HEK293 (cell line): ENCODE data around the gene LIPH.

Experiments used
- CTCF ChIA-PET: fragments of 350-600 bp; formaldehyde crosslinking; extraction: SDS; loops from one replicate; lab custom pipeline; 2021; ENCODE audit warnings: antibody characterized with exemption; lab: Yijun Ruan, JAX
- POLR2A ChIA-PET: fragments of 300-600 bp; formaldehyde crosslinking; extraction: SDS; loops from one replicate; lab custom pipeline; 2020; ENCODE audit warnings: antibody characterized with exemption, inconsistent platforms; lab: Yijun Ruan, JAX
- H3K27ac ChIP-seq: fragments of 200-500 bp; sonication (Bioruptor generic); 2 replicates; pipeline ENCODE4 v1.5.1; 2014; ENCODE audit warnings: low read depth, low read length, control low read depth, inconsistent platforms; ENCODE audit errors: extremely low read depth
- H3K36me3 ChIP-seq, 2 experiments: fragments of 200-500 bp in 1 of 2; sonication (Bioruptor generic) in 1 of 2; 1 replicate in 1 of 2; 2 replicates in 1 of 2; pipeline ENCODE4 v1.5.1; 2014 to 2017; ENCODE audit warnings: inconsistent platforms in 2 of 2, low read length in 2 of 2; ENCODE audit not compliant: control insufficient read depth in 2 of 2, insufficient read depth in 1 of 2
- H3K4me1 ChIP-seq: fragments of 200-500 bp; sonication (Bioruptor generic); 2 replicates; pipeline ENCODE4 v1.5.1; 2014; ENCODE audit warnings: mild to moderate bottlenecking, low read length, inconsistent platforms; ENCODE audit not compliant: control insufficient read depth, insufficient read depth
- H3K4me3 ChIP-seq: 2 replicates; pipeline ENCODE4 v1.5.1; 2011; ENCODE audit warnings: low read depth, mild to moderate bottlenecking, control low read depth, low read length, moderate library complexity
- H3K9me3 ChIP-seq: fragments of 200-500 bp; sonication (Bioruptor generic); 2 replicates; pipeline ENCODE4 v1.5.1; 2014; ENCODE audit warnings: low read depth, low read length, inconsistent platforms; ENCODE audit not compliant: control insufficient read depth, insufficient read depth
- HIC1 ChIP-seq: fragments of 450-650 bp; formaldehyde crosslinking; IDR thresholded peaks from 2 replicates; pipeline ENCODE4 v1.5.1; 2016; ENCODE audit warnings: missing biosample characterization, missing genetic modification characterization
- PBX3 ChIP-seq: sonication (generic); formaldehyde crosslinking; IDR thresholded peaks from 2 replicates; pipeline ENCODE4 v1.8.1; 2022; ENCODE audit warnings: mild to moderate bottlenecking, moderate library complexity, missing genetic modification reagents
- SALL2 ChIP-seq: fragments of 450-650 bp; formaldehyde crosslinking; IDR thresholded peaks from 2 replicates; pipeline ENCODE4 v1.5.0; 2017; ENCODE audit warnings: missing biosample characterization, mild to moderate bottlenecking, missing genetic modification characterization, borderline replicate concordance
- SP3 ChIP-seq: fragments of 450-650 bp; formaldehyde crosslinking; IDR thresholded peaks from 2 replicates; pipeline ENCODE4 v1.5.1; 2016; ENCODE audit warnings: missing biosample characterization, missing genetic modification characterization
- ZBTB1 ChIP-seq: fragments of 450-650 bp; formaldehyde crosslinking; IDR thresholded peaks from 2 replicates; pipeline ENCODE4 v1.5.1; 2016; ENCODE audit warnings: missing biosample characterization, missing genetic modification characterization
- ZIC2 ChIP-seq: fragments of 450-650 bp; formaldehyde crosslinking; IDR thresholded peaks from 2 replicates; pipeline ENCODE4 v1.5.1; 2016; ENCODE audit warnings: missing biosample characterization, missing genetic modification characterization
- ZNF148 ChIP-seq: fragments of 450-650 bp; formaldehyde crosslinking; IDR thresholded peaks from 2 replicates; pipeline ENCODE4 v1.5.0; 2017; ENCODE audit warnings: missing biosample characterization, missing genetic modification characterization, borderline replicate concordance
- ZNF18 ChIP-seq: fragments of 450-650 bp; formaldehyde crosslinking; IDR thresholded peaks from 2 replicates; pipeline ENCODE4 v1.5.1; 2016; ENCODE audit warnings: missing biosample characterization, missing genetic modification characterization
- ZNF202 ChIP-seq: fragments of 450-650 bp; formaldehyde crosslinking; IDR thresholded peaks from 2 replicates; pipeline ENCODE4 v1.5.1; 2016; ENCODE audit warnings: missing biosample characterization, missing genetic modification characterization, borderline replicate concordance
- ZNF223 ChIP-seq: fragments of 450-650 bp; formaldehyde crosslinking; IDR thresholded peaks from 2 replicates; pipeline ENCODE4 v1.5.1; 2016; ENCODE audit warnings: missing biosample characterization, missing genetic modification characterization
- ZNF274 ChIP-seq, 2 experiments: fragments of 200-500 bp in 1 of 2; fragments of 450-650 bp in 1 of 2; sonication (Bioruptor generic) in 1 of 2; formaldehyde crosslinking in 1 of 2; IDR thresholded peaks; 2 replicates each; pipeline versions ENCODE4 v1.5.1 to v1.6.1; 2014 to 2016; ENCODE audit warnings: borderline replicate concordance in 1 of 2, inconsistent platforms in 1 of 2, low read length in 1 of 2, missing biosample characterization in 1 of 2, missing genetic modification characterization in 1 of 2
- ZNF280D ChIP-seq: fragments of 450-650 bp; formaldehyde crosslinking; IDR thresholded peaks from 2 replicates; pipeline ENCODE4 v1.5.1; 2016; ENCODE audit warnings: missing biosample characterization, missing genetic modification characterization
- ZNF302 ChIP-seq: fragments of 450-650 bp; formaldehyde crosslinking; IDR thresholded peaks from 2 replicates; pipeline ENCODE4 v1.5.1; 2016; ENCODE audit warnings: missing biosample characterization, missing genetic modification characterization, low read depth
- ZNF354C ChIP-seq: fragments of 450-650 bp; formaldehyde crosslinking; IDR thresholded peaks from 2 replicates; pipeline ENCODE4 v1.5.1; 2016; ENCODE audit warnings: missing biosample characterization, missing genetic modification characterization, low read depth, borderline replicate concordance
- ZNF366 ChIP-seq: fragments of 450-650 bp; formaldehyde crosslinking; conservative IDR thresholded peaks from 2 replicates; pipeline ENCODE4 v1.5.1; 2016; ENCODE audit warnings: missing biosample characterization, missing genetic modification characterization
- ZNF37A ChIP-seq: fragments of 450-650 bp; IDR thresholded peaks from 2 replicates; pipeline ENCODE4 v1.5.1; 2018; ENCODE audit warnings: missing biosample characterization, missing genetic modification characterization
- ZNF501 ChIP-seq: fragments of 450-650 bp; formaldehyde crosslinking; IDR thresholded peaks from 2 replicates; pipeline ENCODE4 v1.5.1; 2016; ENCODE audit warnings: missing biosample characterization, missing genetic modification characterization
- ZNF521 ChIP-seq: fragments of 450-650 bp; formaldehyde crosslinking; IDR thresholded peaks from 2 replicates; pipeline ENCODE4 v1.5.1; 2017; ENCODE audit warnings: missing biosample characterization, mild to moderate bottlenecking, missing genetic modification characterization
- ZNF555 ChIP-seq: fragments of 450-650 bp; formaldehyde crosslinking; conservative IDR thresholded peaks from 2 replicates; pipeline ENCODE4 v1.5.1; 2017; ENCODE audit warnings: missing biosample characterization, mild to moderate bottlenecking, missing genetic modification characterization, inconsistent platforms
- ZNF560 ChIP-seq: fragments of 450-650 bp; formaldehyde crosslinking; IDR thresholded peaks from 2 replicates; pipeline ENCODE4 v1.5.1; 2017; ENCODE audit warnings: missing biosample characterization, missing genetic modification characterization, borderline replicate concordance
- ZNF624 ChIP-seq: fragments of 450-650 bp; formaldehyde crosslinking; IDR thresholded peaks from 2 replicates; pipeline ENCODE4 v1.5.1; 2017; ENCODE audit warnings: missing biosample characterization, missing genetic modification characterization
- ZNF664 ChIP-seq: fragments of 450-650 bp; formaldehyde crosslinking; IDR thresholded peaks from 2 replicates; pipeline ENCODE4 v1.5.1; 2016; ENCODE audit warnings: missing biosample characterization, missing genetic modification characterization
- ZNF670 ChIP-seq: fragments of 450-650 bp; formaldehyde crosslinking; IDR thresholded peaks from 2 replicates; pipeline ENCODE4 v1.5.1; 2016; ENCODE audit warnings: missing biosample characterization, missing genetic modification characterization, low read depth
- ZNF76 ChIP-seq: fragments of 450-650 bp; formaldehyde crosslinking; IDR thresholded peaks from 2 replicates; pipeline ENCODE4; 2016; ENCODE audit warnings: low read depth, missing biosample characterization, missing genetic modification characterization, borderline replicate concordance
- ZNF843 ChIP-seq: fragments of 450-650 bp; formaldehyde crosslinking; IDR thresholded peaks from 2 replicates; pipeline ENCODE4 v1.5.1; 2016; ENCODE audit warnings: missing biosample characterization, missing genetic modification characterization

Gene LIPH

GRCh38 chr3:185549651-185550111, 2.7 kb downstream of the LIPH start:
- CTCF ChIA-PET = no interaction called here
- Histone ChIP-seq H3K4me1 (no peaks in the 10 kb centered on the region), H3K4me3 (no peak overlapping the region), H3K27ac (no peak overlapping the region), H3K9me3 (no peaks in the 10 kb centered on the region), H3K36me3 (no peaks in the 10 kb centered on the region)
- POLR2A ChIA-PET = no interaction called here
- no peak for TF ChIP-seq ZNF555 (tag by site-specific recombination)
- no peak for TF ChIP-seq ZBTB1
- no peak for TF ChIP-seq ZNF18
- TF ChIP-seq SALL2 (tag by site-specific recombination) = no peak
- TF ChIP-seq ZNF280D (tag by site-specific recombination) = 0 out of 2 replicates have a peak, but pooled peaks have one; percentile 44
- TF ChIP-seq ZNF148 = no peak

- CTCF ChIA-PET = no interaction called here
- Histone ChIP-seq H3K9me3 (no peaks in the 10 kb centered on the region), H3K27ac (no peak overlapping the region), H3K36me3 (no peaks in the 10 kb centered on the region), H3K4me1 (no peaks in the 10 kb centered on the region), H3K4me3 (no peak overlapping the region)
- POLR2A ChIA-PET = no interaction called here
- TF ChIP-seq ZNF202 (tag by site-specific recombination) = no peak
- peak; percentile 25; the same call in 1 of the 2 replicates for TF ChIP-seq ZNF664 (tag by site-specific recombination)
- no peak for TF ChIP-seq HIC1 (tag by site-specific recombination)
- TF ChIP-seq ZNF560 (tag by site-specific recombination) = no peak
- TF ChIP-seq ZNF366 = no peak
- TF ChIP-seq ZNF624 (tag by site-specific recombination) = no peak
- TF ChIP-seq ZNF843 (tag by site-specific recombination) = no peak
- TF ChIP-seq ZNF521 (tag by site-specific recombination) = no peak
- no peak for TF ChIP-seq ZNF501 (tag by site-specific recombination)
- no peak for TF ChIP-seq ZNF354C (tag by site-specific recombination)
- no peak for TF ChIP-seq ZNF274 (IDR thresholded peaks at IDR 0.05; ENCODE audit: low read length)
- no peak for TF ChIP-seq ZNF274 (tag by site-specific recombination; IDR thresholded peaks at IDR 0.05; ENCODE audit: borderline replicate concordance)
- no peak for TF ChIP-seq PBX3 (CRISPR knock-in tag)
- no peak for TF ChIP-seq ZNF670
- no peak for TF ChIP-seq ZNF76 (tag by site-specific recombination)
- TF ChIP-seq SP3 (tag by site-specific recombination) = no peak
- TF ChIP-seq ZIC2 (tag by site-specific recombination) = no peak
- no peak for TF ChIP-seq ZNF223 (tag by site-specific recombination)
- TF ChIP-seq ZNF37A = no peak
- no peak for TF ChIP-seq ZNF302
These were observed 3.3 kb downstream of the LIPH start for GRCh38 chr3:185549122-185549521.
